ENCODE results near the gene PCBP3. TPM values are rescaled to one million over a fixed set of nuclear protein-coding genes. Genes with fewer than 3 reads are reported as not detected.

Gene PCBP3
- total and polyA plus RNA-seq, 12 donors, result 1.7 to 15.8 (median 4.7) TPM

DNA sequence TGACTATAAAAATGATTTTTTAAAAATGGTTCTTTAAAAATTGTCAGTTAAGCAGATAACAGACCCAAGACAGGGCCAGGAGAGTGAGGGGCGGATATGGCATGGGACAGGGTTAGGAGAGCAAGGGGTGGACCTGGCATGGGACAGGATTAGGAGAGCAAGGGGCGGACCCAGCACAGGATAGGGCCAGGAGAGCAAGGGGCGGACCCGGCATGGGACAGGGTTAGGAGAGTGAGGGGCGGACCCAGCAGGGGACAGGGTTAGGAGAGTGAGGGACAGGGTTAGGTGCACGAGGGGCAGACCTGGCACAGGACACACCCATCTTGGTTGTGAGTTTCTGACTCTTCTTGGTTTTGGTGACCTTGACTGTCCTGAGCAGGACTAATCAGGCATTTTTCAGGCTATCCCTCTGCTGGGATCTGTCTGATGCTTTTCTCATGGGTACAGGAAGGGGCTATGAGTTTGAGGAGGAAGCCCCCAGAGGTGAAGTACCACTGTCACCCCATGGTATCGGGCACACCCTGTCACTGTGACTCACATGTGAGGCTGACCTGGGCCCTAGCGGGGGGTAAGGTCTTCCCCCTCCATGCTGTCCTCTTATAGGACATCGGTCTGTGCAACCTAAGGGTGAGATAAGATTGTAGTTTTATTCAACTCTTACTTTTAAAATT lies 179.0 kb downstream of the PCBP3 start:
- Histone ChIP-seq H3K27ac (no peak overlapping the region), H3K27me3 (no peaks in the 10 kb centered on the region), H3K9me3 (replicated peaks in 1 of 3) (no peaks in the 10 kb centered on the region), H3K4me3 (no peak overlapping the region), H3K36me3 (replicated peaks in 1 of 2) (no peaks in the 10 kb centered on the region), H3K4me1 (replicated peaks in 1 of 2) (peaks cover 0 to 8% of the 10 kb centered on the region in 2 donors)
- intact Hi-C loops (cut with DNase I), result loop anchor here in 1 of 2 donors (5.0 to 10.0 kb wide), 3 partner anchors 225 to 348 kb away; no protein-coding TSS in a partner anchor
- no peak for TF ChIP-seq POLR2A (IDR thresholded peaks at IDR 0.05)
- TF ChIP-seq, protein P1, sequence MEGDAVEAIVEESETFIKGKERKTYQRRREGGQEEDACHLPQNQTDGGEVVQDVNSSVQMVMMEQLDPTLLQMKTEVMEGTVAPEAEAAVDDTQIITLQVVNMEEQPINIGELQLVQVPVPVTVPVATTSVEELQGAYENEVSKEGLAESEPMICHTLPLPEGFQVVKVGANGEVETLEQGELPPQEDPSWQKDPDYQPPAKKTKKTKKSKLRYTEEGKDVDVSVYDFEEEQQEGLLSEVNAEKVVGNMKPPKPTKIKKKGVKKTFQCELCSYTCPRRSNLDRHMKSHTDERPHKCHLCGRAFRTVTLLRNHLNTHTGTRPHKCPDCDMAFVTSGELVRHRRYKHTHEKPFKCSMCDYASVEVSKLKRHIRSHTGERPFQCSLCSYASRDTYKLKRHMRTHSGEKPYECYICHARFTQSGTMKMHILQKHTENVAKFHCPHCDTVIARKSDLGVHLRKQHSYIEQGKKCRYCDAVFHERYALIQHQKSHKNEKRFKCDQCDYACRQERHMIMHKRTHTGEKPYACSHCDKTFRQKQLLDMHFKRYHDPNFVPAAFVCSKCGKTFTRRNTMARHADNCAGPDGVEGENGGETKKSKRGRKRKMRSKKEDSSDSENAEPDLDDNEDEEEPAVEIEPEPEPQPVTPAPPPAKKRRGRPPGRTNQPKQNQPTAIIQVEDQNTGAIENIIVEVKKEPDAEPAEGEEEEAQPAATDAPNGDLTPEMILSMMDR (IDR thresholded peaks at IDR 0.05), result no peak
- DNase-seq, result peak in 1 of 7 donors; percentile 42
- WGBS, 4 donors, result 72 to 82% (median 77%) methylated on average over 7 to 9 of the region's 9 CpGs

DNA sequence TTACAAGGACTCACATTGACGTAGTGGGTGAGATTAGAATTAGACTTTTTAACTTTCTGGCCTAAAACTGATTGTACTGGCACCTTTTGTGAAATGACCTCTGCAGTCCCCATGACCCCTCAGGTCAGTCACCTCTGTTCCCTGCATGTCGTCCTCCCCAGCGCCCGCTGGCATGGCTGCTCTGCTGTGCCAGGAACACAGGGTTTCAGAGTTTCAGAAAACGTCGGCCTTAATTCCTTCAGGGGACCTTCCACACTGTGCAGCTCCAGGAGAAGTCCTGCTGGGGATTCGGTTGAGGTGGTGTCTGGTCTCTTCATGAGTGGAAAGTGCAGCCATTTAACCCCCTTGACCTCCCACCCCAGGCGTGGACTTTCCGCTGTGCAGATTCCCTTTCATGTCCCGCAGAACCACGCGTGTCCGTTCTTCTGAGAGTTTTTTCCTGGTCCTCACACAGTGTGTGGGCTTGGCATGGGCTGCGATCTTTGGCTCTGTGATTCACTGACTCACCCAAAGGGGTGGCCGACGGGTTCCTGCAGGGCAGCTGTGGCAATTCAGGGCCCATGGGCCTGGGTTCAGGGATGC lies 179.7 kb downstream of the PCBP3 start:
- no peaks in the 10 kb centered on the region for H3K27me3 ChIP-seq
- WGBS, 4 donors, result 80 to 92% (median 86%) methylated on average over 14 to 16 of the region's 16 CpGs
- intact Hi-C loops (cut with DNase I), result loop anchor here in 1 of 2 donors (5.0 to 10.0 kb wide), 3 partner anchors 226 to 348 kb away; no protein-coding TSS in a partner anchor
- H3K4me3 ChIP-seq, result no peak overlapping the region
- DNase-seq, result peak in 1 of 7 donors; percentile 48
- TF ChIP-seq, protein P1 (IDR thresholded peaks at IDR 0.05), result no peak
- no peak for TF ChIP-seq POLR2A (IDR thresholded peaks at IDR 0.05)
- peaks cover 0 to 8% of the 10 kb centered on the region in 2 donors for H3K4me1 ChIP-seq (replicated peaks in 1 of 2)
- H3K36me3 ChIP-seq (replicated peaks in 1 of 2), result no peaks in the 10 kb centered on the region
- H3K9me3 ChIP-seq (replicated peaks in 1 of 3), result no peaks in the 10 kb centered on the region
- H3K27ac ChIP-seq, result no peak overlapping the region

DNA sequence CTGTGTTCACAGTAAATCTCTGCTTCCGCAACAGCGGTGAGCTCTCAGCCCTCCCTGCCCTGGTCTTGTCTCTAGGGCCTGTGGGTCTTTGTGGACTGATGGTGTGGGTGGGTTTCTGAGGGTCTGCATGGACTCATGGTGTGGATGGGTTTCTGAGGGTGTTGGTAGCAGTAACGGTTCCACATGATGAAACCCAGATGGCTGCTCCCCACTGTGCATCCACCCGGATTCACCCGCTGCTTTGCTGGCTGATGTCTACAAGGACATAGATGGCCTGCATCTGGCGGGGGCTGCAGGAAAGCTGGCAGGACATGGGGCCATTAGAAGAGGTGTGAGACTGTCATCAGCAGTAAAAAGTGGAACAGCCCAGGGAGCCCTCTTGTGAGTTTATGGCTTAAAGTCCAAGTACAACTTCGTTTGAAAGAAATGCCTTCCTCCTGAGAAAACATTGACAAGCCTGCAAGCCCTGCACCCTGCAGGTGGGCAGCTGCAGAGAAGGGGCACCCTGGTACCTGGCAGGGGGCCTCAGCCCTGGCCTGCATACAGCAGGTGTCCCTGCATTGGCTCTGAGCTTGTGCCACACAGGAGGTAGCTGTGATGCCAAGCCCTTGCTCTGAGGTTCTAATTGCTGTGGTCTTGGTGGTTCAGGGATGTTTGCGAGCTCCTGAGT lies 181.2 kb downstream of the PCBP3 start:
- H3K27me3 ChIP-seq, result no peaks in the 10 kb centered on the region
- no peaks in the 10 kb centered on the region for H3K36me3 ChIP-seq (replicated peaks in 1 of 2)
- H3K27ac ChIP-seq, result no peak overlapping the region
- H3K4me1 ChIP-seq (replicated peaks in 1 of 2), result peaks cover 0 to 8% of the 10 kb centered on the region in 2 donors
- no peak for TF ChIP-seq POLR2A (IDR thresholded peaks at IDR 0.05)
- TF ChIP-seq, protein P1 (IDR thresholded peaks at IDR 0.05), result no peak
- peak in 1 of 7 donors; percentile 51 for DNase-seq
- 73 to 93% (median 82%) methylated on average over 5 to 8 of the region's 8 CpGs for WGBS, 4 donors
- intact Hi-C loops (cut with DNase I), result loop anchor here in 1 of 2 donors (5.0 to 10.0 kb wide), 3 partner anchors 227 to 350 kb away; no protein-coding TSS in a partner anchor
- no peak overlapping the region for H3K4me3 ChIP-seq
- no peaks in the 10 kb centered on the region for H3K9me3 ChIP-seq (replicated peaks in 1 of 3)

DNA sequence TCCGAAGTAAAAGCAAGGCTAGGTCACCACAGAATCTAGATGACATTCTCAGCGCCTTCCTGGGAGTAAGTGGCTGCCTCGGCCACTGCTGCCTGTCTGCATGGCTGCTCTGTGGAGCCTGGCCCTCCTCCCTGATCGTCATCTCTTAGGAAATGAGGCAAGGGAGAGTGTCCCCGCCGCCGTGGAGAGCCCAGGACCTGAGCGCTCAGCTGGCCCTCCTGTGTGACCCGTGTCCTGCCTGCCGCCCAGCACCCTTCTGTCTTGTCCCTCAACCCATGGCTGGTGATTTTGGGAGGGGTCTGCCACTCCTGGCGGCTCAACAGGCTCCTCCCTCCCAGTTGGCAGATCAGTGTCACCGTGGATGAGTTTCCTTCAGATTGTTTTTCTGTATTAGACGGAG lies 181.7 kb downstream of the PCBP3 start:
- WGBS, 4 donors, result 61 to 78% (median 71%) methylated on average over 8 to 13 of the region's 13 CpGs
- H3K9me3 ChIP-seq (replicated peaks in 1 of 3), result no peaks in the 10 kb centered on the region
- H3K36me3 ChIP-seq (replicated peaks in 1 of 2), result no peaks in the 10 kb centered on the region
- intact Hi-C loops (cut with DNase I), result loop anchor here in 1 of 2 donors (10.0 kb wide), 1 partner anchor 350 kb away; no protein-coding TSS in a partner anchor
- H3K4me1 ChIP-seq (replicated peaks in 1 of 2), result peaks cover 0 to 6% of the 10 kb centered on the region in 2 donors
- no peak for TF ChIP-seq POLR2A (IDR thresholded peaks at IDR 0.05)
- TF ChIP-seq, protein P1 (IDR thresholded peaks at IDR 0.05), result no peak
- DNase-seq, result peak in 2 of 7 donors; percentile 13 to 60
- H3K27me3 ChIP-seq, result no peaks in the 10 kb centered on the region
- no peak overlapping the region for H3K27ac ChIP-seq
- H3K4me3 ChIP-seq, result no peak overlapping the region
